HK-2 (cell line): Measurements from ENCODE around the gene TMOD3.
A peak's percentile ranks its signal among the peaks of the same experiment; 100 is the strongest.

ENCODE experiments used
- DNase-seq: peaks from one replicate; pipeline ENCODE4 v3.0.0-alpha.2; 2018; ENCODE audit not compliant: unreplicated experiment

Gene TMOD3

GRCh38 chr15:51828621-51829375, 655 bp upstream of the TMOD3 start:
- DNase-seq: peak; percentile 10

GRCh38 chr15:51830276-51830806, 888 bp downstream of the TMOD3 start:
- no peak for DNase-seq

GRCh38 chr15:51833772-51834171, 4.3 kb downstream of the TMOD3 start:
- no peak for DNase-seq

GRCh38 chr15:51837792-51838251, 8.4 kb downstream of the TMOD3 start:
- no peak for DNase-seq

- no peak for DNase-seq
Measured at GRCh38 chr15:51838270-51838669, 8.8 kb downstream of the TMOD3 start.

- no peak for DNase-seq
Measured at GRCh38 chr15:51840692-51841091, 11.2 kb downstream of the TMOD3 start.

- no peak for DNase-seq
Measured at GRCh38 chr15:51841406-51842040, 12.1 kb downstream of the TMOD3 start.

GRCh38 chr15:51842265-51842664, 12.8 kb downstream of the TMOD3 start:
- no peak for DNase-seq

- peak; percentile 35 for DNase-seq
Measured at GRCh38 chr15:51842852-51843737, 13.6 kb downstream of the TMOD3 start.

GRCh38 chr15:51844747-51845426, 15.4 kb downstream of the TMOD3 start:
- no peak for DNase-seq

GRCh38 chr15:51846066-51846462, 16.6 kb downstream of the TMOD3 start:
- no peak for DNase-seq

- no peak for DNase-seq
Measured at GRCh38 chr15:51846463-51847230, 17.2 kb downstream of the TMOD3 start.

- no peak for DNase-seq
Measured at GRCh38 chr15:51848811-51849210, 19.4 kb downstream of the TMOD3 start.

- no peak for DNase-seq
Measured at GRCh38 chr15:51849860-51850259, 20.4 kb downstream of the TMOD3 start.

GRCh38 chr15:51853998-51854397, 24.5 kb downstream of the TMOD3 start:
- no peak for DNase-seq

- DNase-seq: no peak
Measured at GRCh38 chr15:51855612-51856011, 26.2 kb downstream of the TMOD3 start.

- DNase-seq: no peak
Measured at GRCh38 chr15:51856714-51857380, 27.4 kb downstream of the TMOD3 start.

GRCh38 chr15:51861557-51862359, 32.3 kb downstream of the TMOD3 start:
- no peak for DNase-seq

- DNase-seq: no peak
Measured at GRCh38 chr15:51863131-51863530, 33.7 kb downstream of the TMOD3 start.
